Activated T-cell treated with anti-CD3 and anti-CD28 coated beads, Interleukin-2, amount 50 U/mL, for 4 hours (primary cell): ENCODE results near the gene DEFB127. TPM values are rescaled to one million over a fixed set of nuclear protein-coding genes. Genes with fewer than 3 reads are reported as not detected.
"Not testable (repeated sequence)": the region's sequence is repeated elsewhere in the genome, so short reads cannot be mapped to it uniquely, and the experiment has no call there.

Source experiments
- ATAC-seq, 2 donors: fragments of 200-7000 bp; cut with Tn5 transposase; one replicate each; pipeline ENCODE4 v1.10.0; 2021
- DNase-seq: peaks from one replicate; pipeline ENCODE4 v3.0.0-alpha.2; 2020
- H3K27me3 Mint-ChIP-seq: one replicate; pipeline ENCODE4 v1.8.0; 2021; ENCODE audit warnings: low read depth, mixed read lengths
- H3K36me3 Mint-ChIP-seq: one replicate; pipeline ENCODE4 v1.8.0; 2022; ENCODE audit warnings: mixed read lengths; ENCODE audit not compliant: insufficient read depth
- H3K4me1 Mint-ChIP-seq: one replicate; pipeline ENCODE4 v1.8.0; 2021; ENCODE audit warnings: low read depth, mixed read lengths
- H3K4me3 Mint-ChIP-seq: one replicate; pipeline ENCODE4 v1.8.0; 2021; ENCODE audit warnings: mild to moderate bottlenecking, moderate library complexity, mixed read lengths
- H3K9me3 Mint-ChIP-seq: one replicate; pipeline ENCODE4 v1.8.0; 2021; ENCODE audit warnings: mixed read lengths
- total RNA-seq, 3 donors: library from RNA; stranded (reverse); gene quantifications; one replicate each; pipeline ENCODE4 v1.2.1, GENCODE V29; 2021

DEFB127 gene, protein sequence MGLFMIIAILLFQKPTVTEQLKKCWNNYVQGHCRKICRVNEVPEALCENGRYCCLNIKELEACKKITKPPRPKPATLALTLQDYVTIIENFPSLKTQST
- total RNA-seq, result not detected

- Mint-ChIP-seq H3K36me3 (no peaks in the 10 kb centered on the region), H3K4me1 (no peaks in the 10 kb centered on the region), H3K27me3 (peaks cover 29% of the 10 kb centered on the region), H3K9me3 (no peaks in the 10 kb centered on the region), H3K4me3 (no peak within 1 kb of the TSS)
- DNase-seq (no peak), ATAC-seq (no peak)
These were observed at the start of gene DEFB127 for GRCh38 chr20:157154-157553. Gene DEFB127, plus strand, starts transcription at chr20:157454. Its CDS starts 91 bp downstream, at chr20:157545.

GRCh38 chr20:112396-112795 lies 44.9 kb upstream of the DEFB127 start:
- H3K9me3 Mint-ChIP-seq, result peaks cover 9% of the 10 kb centered on the region
- H3K4me3 Mint-ChIP-seq, result no peak overlapping the region
- H3K36me3 Mint-ChIP-seq, result no peaks in the 10 kb centered on the region
- H3K27me3 Mint-ChIP-seq, result peaks cover 42% of the 10 kb centered on the region
- DNase-seq (no peak), ATAC-seq (no peak)
- no peaks in the 10 kb centered on the region for H3K4me1 Mint-ChIP-seq

DNA sequence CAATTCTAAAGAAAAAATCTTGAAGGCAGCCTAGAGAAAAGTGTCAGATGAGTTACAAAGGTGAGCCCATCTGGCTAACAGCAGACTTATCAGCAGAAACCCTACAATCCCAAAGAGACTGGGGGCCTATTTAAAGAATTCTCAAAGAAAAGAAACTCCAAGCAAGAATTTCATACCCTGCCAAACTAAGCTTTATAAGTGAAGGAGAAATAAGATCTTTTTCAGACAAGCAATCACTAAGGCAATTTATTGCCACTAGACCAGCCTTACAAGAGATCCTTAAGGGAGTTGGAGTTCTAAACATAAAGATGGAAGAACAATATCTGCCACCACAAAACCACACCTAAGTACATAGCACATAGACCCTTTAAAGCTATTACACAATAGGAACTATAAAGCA lies 39.7 kb upstream of the DEFB127 start:
- H3K27me3 Mint-ChIP-seq, result peaks cover 56% of the 10 kb centered on the region
- ATAC-seq (no peak), DNase-seq (no peak)
- peaks cover 21% of the 10 kb centered on the region for H3K9me3 Mint-ChIP-seq
- no peak overlapping the region for H3K4me3 Mint-ChIP-seq
- H3K36me3 Mint-ChIP-seq, result peaks cover 2% of the 10 kb centered on the region
- H3K4me1 Mint-ChIP-seq, result no peaks in the 10 kb centered on the region

DNA sequence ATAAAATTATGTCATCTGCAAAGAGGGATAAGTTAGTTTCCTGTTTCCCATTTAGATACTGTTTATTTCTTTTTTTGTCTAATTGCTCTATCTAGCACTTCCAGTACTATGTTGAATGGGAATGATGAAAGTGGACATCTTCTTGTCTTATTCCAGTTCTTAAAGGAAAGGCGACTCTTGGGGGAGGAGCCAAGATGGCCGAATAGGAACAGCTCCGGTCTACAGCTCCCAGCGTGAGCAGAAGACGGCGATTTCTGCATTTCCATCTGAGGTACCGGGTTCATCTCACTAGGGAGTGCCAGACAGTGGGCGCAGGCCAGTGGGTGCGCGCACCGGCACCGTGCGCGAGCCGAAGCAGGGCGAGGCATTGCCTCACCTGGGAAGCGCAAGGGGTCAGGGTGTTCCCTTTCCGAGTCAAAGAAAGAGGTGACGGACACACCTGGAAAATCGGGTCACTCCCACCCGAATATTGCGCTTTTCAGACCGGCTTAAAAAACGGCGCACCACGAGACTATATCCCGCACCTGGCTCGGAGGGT lies 27.4 kb upstream of the DEFB127 start:
- not testable (repeated sequence) for H3K4me1 Mint-ChIP-seq, H3K4me3 Mint-ChIP-seq, ATAC-seq, H3K36me3 Mint-ChIP-seq, H3K9me3 Mint-ChIP-seq, DNase-seq
- peaks cover 16% of the 10 kb centered on the region for H3K27me3 Mint-ChIP-seq

DNA sequence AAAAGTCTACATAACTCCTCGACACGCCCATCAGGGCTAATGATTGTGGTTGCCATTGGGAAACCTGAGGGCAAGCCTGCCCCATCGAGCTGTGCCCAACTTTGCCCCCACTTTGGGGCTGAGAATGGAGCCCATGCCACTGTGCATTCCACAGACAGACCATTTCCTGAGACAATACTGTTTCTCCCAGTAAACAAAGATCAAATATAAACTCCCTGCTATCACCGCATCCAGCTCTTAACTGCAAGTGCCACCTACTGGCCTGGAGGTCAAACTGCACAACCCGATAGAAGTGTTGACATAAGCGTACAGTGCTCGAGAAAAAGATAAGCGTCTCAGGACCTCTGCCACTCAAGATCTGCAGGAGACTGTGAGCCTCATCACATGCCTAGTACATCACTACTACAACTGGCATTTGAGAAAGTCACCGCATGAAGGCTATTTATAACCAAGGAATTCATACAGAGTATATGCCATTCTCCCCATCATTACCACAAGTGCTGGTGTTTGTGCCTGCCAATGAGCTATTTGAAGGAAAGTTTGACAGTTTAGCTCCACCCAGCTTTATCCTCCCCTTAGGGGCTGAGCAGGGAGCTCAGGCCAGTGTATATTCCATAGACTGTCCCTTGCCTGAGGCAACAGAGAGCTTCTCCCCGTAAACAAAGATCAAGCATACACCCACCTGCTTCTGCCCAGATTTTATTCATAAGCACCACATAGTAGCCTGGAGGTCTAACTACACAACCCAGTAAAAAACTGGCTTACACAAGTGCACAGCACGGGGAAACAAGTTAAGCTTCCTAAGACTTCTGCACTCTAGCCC lies 19.4 kb upstream of the DEFB127 start:
- Mint-ChIP-seq H3K4me1 (no peaks in the 10 kb centered on the region), H3K9me3 (no peaks in the 10 kb centered on the region), H3K36me3 (no peaks in the 10 kb centered on the region), H3K4me3 (no peak overlapping the region), H3K27me3 (peaks cover 14% of the 10 kb centered on the region)
- no peak for DNase-seq
- ATAC-seq, result no peak

DNA sequence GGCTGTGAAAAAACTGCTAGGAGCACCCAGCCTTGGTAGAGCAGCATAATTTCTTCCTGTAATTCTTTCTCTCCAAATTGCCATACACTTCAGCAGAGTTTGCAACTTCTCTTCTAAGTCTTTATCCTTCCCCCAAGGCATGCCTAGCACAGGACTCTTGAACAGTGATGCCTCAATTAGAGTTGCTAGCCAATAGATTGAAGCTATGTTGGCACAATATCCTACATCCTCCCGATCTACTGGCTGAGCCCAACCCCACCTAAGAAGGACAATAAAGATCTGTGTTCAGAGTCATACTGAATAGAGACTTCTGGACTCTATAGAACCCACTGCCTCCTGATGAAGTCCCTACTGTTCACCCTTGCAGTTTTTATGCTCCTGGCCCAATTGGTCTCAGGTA lies 15.0 kb upstream of the DEFB127 start, which contains the start of gene DEFB126:
DEFB126 (plus strand) TSS at position 301 of the 400 bp plus-strand sequence; CDS start at position 340, 39 bp downstream.
- no peak for ATAC-seq
- Mint-ChIP-seq H3K4me1 (no peaks in the 10 kb centered on the region), H3K36me3 (no peaks in the 10 kb centered on the region), H3K27me3 (peaks cover 23% of the 10 kb centered on the region), H3K4me3 (no peak within 1 kb of the TSS), H3K9me3 (no peaks in the 10 kb centered on the region)
- DNase-seq, result no peak

DNA sequence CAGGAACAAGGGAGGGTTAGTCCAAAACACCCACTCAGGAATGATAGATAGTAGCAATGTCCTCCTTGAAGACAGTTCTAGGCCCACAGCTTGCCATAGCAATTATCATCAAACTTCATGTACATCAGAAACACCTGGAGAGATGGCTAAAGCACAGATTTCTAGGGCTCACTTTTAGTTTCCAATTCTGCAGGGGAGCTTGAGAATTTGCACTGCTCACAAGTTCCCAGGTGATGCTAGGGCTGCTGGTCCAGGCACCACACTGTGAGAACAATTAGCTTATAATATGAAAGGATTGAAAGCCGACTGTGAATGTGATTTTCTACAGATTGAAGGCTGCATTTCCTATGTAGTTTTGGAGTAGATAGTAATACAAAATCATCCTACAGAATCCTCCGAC lies 11.4 kb upstream of the DEFB127 start:
- no peaks in the 10 kb centered on the region for H3K36me3 Mint-ChIP-seq
- H3K4me3 Mint-ChIP-seq, result no peak overlapping the region
- peaks cover 19% of the 10 kb centered on the region for H3K27me3 Mint-ChIP-seq
- ATAC-seq, result no peak
- no peaks in the 10 kb centered on the region for H3K4me1 Mint-ChIP-seq
- no peak for DNase-seq
- H3K9me3 Mint-ChIP-seq, result no peaks in the 10 kb centered on the region

GRCh38 chr20:152131-152530 lies 5.1 kb upstream of the DEFB127 start:
- ATAC-seq (no peak), DNase-seq (no peak)
- H3K36me3 Mint-ChIP-seq, result no peaks in the 10 kb centered on the region
- H3K27me3 Mint-ChIP-seq, result peaks cover 27% of the 10 kb centered on the region
- no peak overlapping the region for H3K4me3 Mint-ChIP-seq
- H3K4me1 Mint-ChIP-seq, result no peaks in the 10 kb centered on the region
- no peaks in the 10 kb centered on the region for H3K9me3 Mint-ChIP-seq

GRCh38 chr20:164618-165017 lies 7.4 kb downstream of the DEFB127 start:
- DNase-seq (no peak), ATAC-seq (no peak)
- Mint-ChIP-seq H3K4me3 (no peak overlapping the region), H3K36me3 (no peaks in the 10 kb centered on the region), H3K4me1 (peaks cover 2% of the 10 kb centered on the region), H3K9me3 (no peaks in the 10 kb centered on the region), H3K27me3 (peaks cover 9% of the 10 kb centered on the region)

DNA sequence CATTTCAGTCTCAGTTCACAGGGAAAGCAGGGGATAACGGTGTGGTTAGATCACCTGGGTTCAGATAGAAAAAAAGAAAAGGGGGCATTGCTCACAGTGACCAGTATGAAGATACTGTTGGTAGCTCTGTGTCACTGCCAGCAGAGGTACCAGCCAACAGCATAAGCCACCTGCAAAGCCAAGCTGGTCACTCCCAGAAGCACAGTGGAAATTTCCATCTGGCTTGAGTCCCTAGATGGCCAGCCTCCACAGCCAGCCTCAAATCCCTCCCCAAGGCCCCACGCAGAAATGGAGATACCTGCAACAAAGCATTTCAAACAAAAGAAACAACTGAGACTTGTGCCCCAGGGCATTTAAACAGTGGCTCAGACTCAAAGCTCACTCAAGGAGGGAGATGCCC lies 11.6 kb downstream of the DEFB127 start:
- ATAC-seq, result no peak
- no peak overlapping the region for H3K4me3 Mint-ChIP-seq
- H3K9me3 Mint-ChIP-seq, result no peaks in the 10 kb centered on the region
- DNase-seq, result no peak
- no peaks in the 10 kb centered on the region for H3K27me3 Mint-ChIP-seq
- H3K36me3 Mint-ChIP-seq, result no peaks in the 10 kb centered on the region
- H3K4me1 Mint-ChIP-seq, result peaks cover 2% of the 10 kb centered on the region

DNA sequence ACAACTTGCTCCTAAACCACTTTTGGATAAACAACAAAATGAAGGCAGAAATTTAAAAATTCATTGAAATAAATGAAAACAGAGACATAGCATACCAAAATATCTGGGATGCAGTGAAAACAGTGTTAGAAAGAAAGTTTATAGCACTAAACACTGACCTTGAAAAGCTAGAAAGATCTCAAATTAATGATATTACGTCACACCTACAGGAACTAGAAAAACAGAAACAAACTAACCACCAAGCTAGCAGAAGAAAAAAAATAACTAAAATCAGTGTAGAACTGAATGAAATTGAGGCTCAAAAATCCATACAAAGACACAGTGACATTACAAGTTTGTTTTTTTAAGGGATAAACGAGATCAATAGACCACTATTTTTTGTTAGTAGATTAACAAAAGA lies 27.0 kb downstream of the DEFB127 start:
- H3K27me3 Mint-ChIP-seq, result peaks cover 62% of the 10 kb centered on the region
- ATAC-seq, result no peak
- peaks cover 4% of the 10 kb centered on the region for H3K36me3 Mint-ChIP-seq
- H3K4me3 Mint-ChIP-seq, result no peak overlapping the region
- no peak for DNase-seq
- no peaks in the 10 kb centered on the region for H3K4me1 Mint-ChIP-seq
- peaks cover 17% of the 10 kb centered on the region for H3K9me3 Mint-ChIP-seq

GRCh38 chr20:187733-188132 lies 30.5 kb downstream of the DEFB127 start:
- H3K4me1 Mint-ChIP-seq, result no peaks in the 10 kb centered on the region

GRCh38 chr20:189611-190010 lies 32.4 kb downstream of the DEFB127 start, which contains the start of gene DEFB128:
Gene DEFB128, minus strand, starts transcription at chr20:189711. Its CDS starts 88 bp downstream, at chr20:189623.
- Mint-ChIP-seq H3K4me3 (no peak within 1 kb of the TSS), H3K9me3 (peaks cover 8% of the 10 kb centered on the region), H3K27me3 (peaks cover 29% of the 10 kb centered on the region), H3K36me3 (no peaks in the 10 kb centered on the region), H3K4me1 (no peaks in the 10 kb centered on the region)
- ATAC-seq, result no peak
- no peak for DNase-seq

More at GRCh38 chr20:187733-188132, 30.5 kb downstream of the DEFB127 start:
- Mint-ChIP-seq H3K9me3 (peaks cover 20% of the 10 kb centered on the region), H3K4me3 (no peak overlapping the region), H3K36me3 (peaks cover 4% of the 10 kb centered on the region), H3K27me3 (peaks cover 45% of the 10 kb centered on the region)
- ATAC-seq (no peak), DNase-seq (no peak)

GRCh38 chr20:198225-198624 lies 41.0 kb downstream of the DEFB127 start:
- no peaks in the 10 kb centered on the region for H3K4me1 Mint-ChIP-seq
- H3K27me3 Mint-ChIP-seq, result peaks cover 24% of the 10 kb centered on the region
- H3K36me3 Mint-ChIP-seq, result no peaks in the 10 kb centered on the region
- no peak overlapping the region for H3K4me3 Mint-ChIP-seq
- ATAC-seq, result no peak
- H3K9me3 Mint-ChIP-seq, result no peaks in the 10 kb centered on the region
- no peak for DNase-seq

- no peaks in the 10 kb centered on the region for H3K36me3 Mint-ChIP-seq
- peaks cover 28% of the 10 kb centered on the region for H3K27me3 Mint-ChIP-seq
- H3K9me3 Mint-ChIP-seq, result no peaks in the 10 kb centered on the region
- no peaks in the 10 kb centered on the region for H3K4me1 Mint-ChIP-seq
- ATAC-seq (no peak), DNase-seq (no peak)
- no peak overlapping the region for H3K4me3 Mint-ChIP-seq
These were observed 42.7 kb downstream of the DEFB127 start for GRCh38 chr20:199996-200395.
